Activated CD8-positive, alpha-beta memory T cell treated with anti-CD3 and anti-CD28 coated beads, Interleukin-2, amount 50 U/mL, for 1 hour (primary cell): ENCODE measurements around the gene NSMCE3.

Source experiments
- DNase-seq: peaks from one replicate; pipeline ENCODE4 v3.0.0-alpha.2; 2020; ENCODE audit errors: extremely low read depth

The NSMCE3 gene

DNA sequence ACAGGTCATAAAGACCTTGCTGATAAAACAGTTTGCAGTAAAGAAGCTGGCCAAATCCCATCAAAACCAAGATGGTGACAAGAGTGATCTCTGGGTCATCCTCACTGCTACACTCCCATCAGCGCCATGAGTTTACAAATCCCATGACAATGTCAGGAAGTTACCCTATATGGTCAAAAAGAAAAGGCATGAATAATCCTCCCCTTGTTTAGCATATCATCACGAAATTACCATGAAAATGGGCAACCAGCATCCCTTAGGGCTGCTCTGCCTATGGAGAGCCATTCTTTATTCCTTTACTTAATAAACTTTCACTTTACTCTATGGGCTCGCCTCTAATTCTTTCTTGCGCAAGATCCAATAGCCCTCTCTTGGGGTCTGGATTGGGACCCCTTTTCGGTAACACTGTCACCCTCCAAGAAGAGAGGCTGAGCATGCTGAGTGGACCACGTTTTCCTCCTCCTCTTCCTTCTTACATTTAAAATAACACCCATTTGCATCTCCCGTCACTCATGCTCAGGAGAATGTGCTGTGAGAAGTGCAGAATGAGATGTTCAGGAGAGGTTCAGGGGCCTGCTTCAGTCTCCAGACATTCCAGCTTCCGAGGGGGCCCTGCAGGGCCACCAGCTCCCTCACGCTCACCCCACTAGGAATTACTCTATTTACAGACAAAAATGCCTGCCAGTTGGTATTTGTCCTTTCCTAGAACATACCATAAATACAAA lies 47.3 kb downstream of the NSMCE3 start:
- no peak for DNase-seq

DNA sequence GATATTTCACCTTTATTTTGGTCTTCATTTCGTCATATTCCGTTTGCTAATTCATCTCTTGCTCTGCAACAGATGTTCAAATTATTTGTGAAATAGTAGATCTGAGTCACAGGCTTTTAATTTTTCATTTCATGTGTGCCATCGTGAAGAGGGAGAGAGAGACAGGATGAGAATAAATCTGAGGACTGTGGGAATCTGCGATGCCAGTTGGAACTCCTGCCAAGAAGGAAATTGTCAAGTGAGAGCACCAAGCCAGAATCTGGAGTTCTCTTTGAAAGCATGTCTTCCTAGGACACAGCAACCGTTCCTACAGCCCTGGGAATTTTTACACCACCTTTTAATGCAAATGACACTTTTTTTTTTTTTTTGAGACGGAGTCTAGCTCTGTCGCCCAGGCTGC lies 48.8 kb downstream of the NSMCE3 start:
- no peak for DNase-seq

DNA sequence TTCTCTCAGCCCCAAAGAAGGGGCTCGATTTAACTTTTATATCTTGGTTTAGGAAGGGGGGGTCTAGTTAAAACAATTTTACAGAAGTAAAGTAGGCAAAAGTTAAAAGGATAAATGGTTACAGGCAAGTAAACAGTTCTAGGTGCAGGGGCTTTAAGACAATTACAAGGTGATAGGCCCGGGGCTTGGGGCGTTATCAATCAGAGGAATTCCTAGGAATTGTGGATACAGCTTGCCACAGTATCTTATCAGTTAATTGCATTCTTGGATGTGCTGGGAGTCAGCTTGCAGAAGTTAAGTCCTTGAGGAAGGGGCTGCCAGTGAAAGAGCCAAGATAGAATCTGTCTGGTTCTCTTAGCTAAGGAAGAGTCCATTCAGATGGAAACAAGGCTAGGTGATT lies 52.7 kb downstream of the NSMCE3 start:
- DNase-seq, result no peak
